Heart left ventricle (tissue), 13 donors: Measurements from ENCODE around the gene C16orf46.

Experiments used
- CTCF ChIP-seq, 12 donors: fragments of 200-600 bp; sonication (generic) in 4 of 12; IDR thresholded peaks; one replicate each; pipeline versions ENCODE4 v1.5.0 to v1.8.0; 2018 to 2022; ENCODE audit warnings: antibody characterized with exemption in 12 of 12, mild to moderate bottlenecking in 5 of 12
- POLR2A ChIP-seq, 2 donors: fragments of 450-650 bp; IDR thresholded peaks; one replicate each; pipeline ENCODE4 v1.6.1; 2017; ENCODE audit warnings: antibody characterized with exemption in 2 of 2, mild to moderate bottlenecking in 2 of 2, moderate library complexity in 2 of 2
- donor health status: ischemic (EF 13 %, LVEDD 7.1; RV severe dilation, severe dysfunction).
- donor health status: DM: no; HTN: yes; CAD: no.
- donor health status: DM: no; HTN: no; CAD: no.
- donor health status: ischemic (EF 25% LVEDD 6.9; RV normal size, moderate dysfunction).
- donor health status: ischemic (EF 25% LVEDD 5.7; RV mildly dilated, moderate dysfunction).
- donor health status: ischemic (EF 35%, LVEDD 5.7; RV mildly dilated, moderate dysfunction).
- donor health status: nonischemic (EF 11% LVEDD 7.7; RV severe dilation, severe dysfunction).
- donor health status: DM: yes; HTN: yes; CAD: no.
- donor health status: PGD.
- donor health status: ischemic (EF 29% LVEDD 5.4; RV normal size, mild dysfunction).
- donor health status: nonischemic (EF 23%, LVEDD 6.1; RV moderate dilation, normal function).

- TF ChIP-seq POLR2A (IDR thresholded peaks at IDR 0.05) = no peak
- no peak for TF ChIP-seq CTCF (IDR thresholded peaks at IDR 0.05)
These were observed 20.2 kb upstream of the C16orf46 start for GRCh38 chr16:81097230-81097629.
